SU-DHL-6 (cell line): Measurements from ENCODE around the gene APLN.

Source experiments
- CTCF ChIP-seq: fragments of 200-600 bp; sonication (generic); IDR thresholded peaks from one replicate; pipeline ENCODE4 v1.5.1; 2017; ENCODE audit warnings: antibody characterized with exemption, mild to moderate bottlenecking, low read length, moderate library complexity; ENCODE audit not compliant: insufficient read depth, poor library complexity, severe bottlenecking
- EZH2phosphoT487 ChIP-seq: fragments of 200-600 bp; sonication (generic), shearing (Covaris generic); conservative IDR thresholded peaks from 2 replicates; pipeline ENCODE4 v1.6.1; 2018; ENCODE audit warnings: mild to moderate bottlenecking, antibody characterized with exemption, low read length, moderate library complexity, mixed read lengths

- no peak for TF ChIP-seq CTCF
- TF ChIP-seq EZH2phosphoT487 = no peak
These were observed 54.8 kb downstream of the APLN start for GRCh38 chrX:129599996-129600395.
